NCI-H2107 treated with DMSO at 0.1 percent for 48 hours (cell line): ENCODE data around the gene SNRPB.
"Not testable (repeated sequence)": the region's sequence is repeated elsewhere in the genome, so short reads cannot be mapped to it uniquely, and the experiment has no call there.

Experiments
- DNase-seq: peaks from one replicate; lab custom pipeline; 2025; ENCODE audit not compliant: unreplicated experiment; lab: John Stamatoyannopoulos, UW

Gene SNRPB

DNA sequence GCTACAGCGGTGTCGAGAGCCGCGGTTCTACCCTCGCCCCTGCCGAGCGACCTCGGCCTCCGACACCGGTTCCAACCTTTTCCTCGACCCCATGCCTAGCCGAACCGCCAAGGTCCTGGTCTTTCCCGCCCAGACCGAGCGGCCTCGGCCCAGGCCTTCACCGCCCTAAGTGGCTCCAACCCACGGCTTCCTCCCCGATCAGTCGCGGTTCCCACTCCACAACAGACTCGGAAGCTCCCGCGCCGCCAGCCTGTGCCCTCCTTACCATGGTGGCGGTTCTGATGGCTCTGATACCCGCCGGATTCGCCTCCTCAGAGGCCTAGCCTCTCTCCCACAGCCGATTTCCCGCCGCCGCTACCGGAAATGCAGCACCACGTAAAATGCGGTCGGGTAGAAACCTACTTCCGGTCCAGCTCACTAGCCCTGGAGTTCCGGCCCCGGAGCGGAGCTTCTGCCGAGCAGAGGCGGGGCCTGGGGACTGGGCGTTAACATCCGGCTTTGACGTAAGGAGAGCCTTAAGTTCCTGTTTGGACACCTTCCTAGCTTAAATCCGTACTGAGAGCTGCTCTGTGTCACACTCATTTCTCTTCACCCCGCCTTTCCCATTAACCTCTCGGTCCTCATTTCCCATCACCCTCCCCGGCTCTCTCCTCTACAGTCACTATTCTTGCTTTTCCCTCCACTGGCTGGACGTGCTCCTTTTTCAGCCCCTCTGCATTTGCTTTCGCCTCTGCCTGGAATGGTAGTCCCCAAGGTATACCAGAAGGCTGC is at the start of gene SNRPB:
Gene SNRPB, minus strand, starts transcription at position 367 of the 771 bp plus-strand sequence. Its CDS starts 99 bp downstream, at position 268.
- DNase-seq = peak; percentile 86

DNA sequence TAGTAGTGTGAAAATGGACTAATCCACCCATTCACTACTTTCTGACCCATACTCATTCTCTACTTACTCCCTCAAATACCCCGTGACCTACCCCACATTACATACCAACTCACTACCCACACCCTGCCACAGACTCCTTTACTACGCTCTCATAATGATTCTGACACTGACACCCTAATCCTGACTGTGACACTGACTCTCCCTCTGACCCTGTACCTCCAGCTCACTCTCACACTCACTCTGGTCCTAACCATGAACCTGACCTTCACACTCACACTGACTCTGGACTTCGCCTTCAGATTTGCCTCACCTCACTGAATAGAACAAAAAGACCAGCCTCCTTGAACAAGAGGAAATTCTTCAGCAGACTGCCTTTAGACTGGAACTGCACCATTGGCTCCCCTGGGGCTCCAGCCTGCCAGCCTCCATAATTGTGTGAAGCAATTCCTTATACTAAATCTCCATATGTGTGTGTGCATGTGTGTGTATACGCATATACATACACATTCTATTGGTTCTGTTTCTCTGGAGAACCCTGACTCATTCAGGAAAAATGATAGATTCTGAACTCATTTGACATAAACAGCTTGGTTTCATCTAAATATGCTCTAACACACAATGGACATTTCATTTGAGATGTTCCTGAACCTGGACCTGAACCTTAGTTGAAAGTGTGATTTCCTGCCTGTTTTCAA is 48.7 kb upstream of the SNRPB start:
- DNase-seq = no peak

DNA sequence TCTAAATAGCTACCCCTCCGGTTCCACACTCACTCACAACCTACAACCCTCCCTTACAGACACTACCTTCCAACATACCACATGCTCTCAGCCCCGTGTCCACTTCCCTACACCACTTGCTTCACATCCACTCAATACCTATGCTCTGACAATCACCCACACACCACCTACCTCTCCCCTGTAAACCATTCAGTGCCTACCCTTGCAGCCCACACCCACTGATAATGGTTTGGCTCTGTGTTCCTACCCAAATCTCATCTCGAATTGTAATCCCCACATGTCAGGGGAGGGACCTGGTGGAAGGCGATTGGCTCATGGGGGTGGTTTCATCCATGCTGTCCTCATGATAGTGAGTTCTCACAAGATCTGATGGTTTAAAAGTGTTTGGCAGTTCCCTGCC is 48.0 kb upstream of the SNRPB start:
- no peak for DNase-seq

DNA sequence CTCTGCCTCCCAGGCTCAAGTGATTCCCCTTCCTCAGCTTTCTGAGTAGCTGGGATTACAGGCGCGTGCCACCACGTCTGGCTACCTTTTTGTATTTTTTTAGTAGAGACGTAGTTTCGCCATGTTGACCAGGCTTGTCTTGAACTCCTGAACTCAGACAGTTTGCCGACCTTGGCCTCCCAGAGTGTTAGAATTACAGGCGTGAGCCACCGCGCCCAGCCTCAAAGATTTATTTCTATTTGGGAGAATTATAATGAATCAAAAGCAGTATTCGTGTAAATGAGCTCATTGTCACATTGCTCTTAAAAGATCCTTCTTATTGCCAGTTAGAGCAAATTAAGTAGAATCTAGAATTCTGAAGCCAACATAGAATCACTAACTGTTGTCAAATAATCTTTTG is 47.5 kb upstream of the SNRPB start:
- DNase-seq = no peak

DNA sequence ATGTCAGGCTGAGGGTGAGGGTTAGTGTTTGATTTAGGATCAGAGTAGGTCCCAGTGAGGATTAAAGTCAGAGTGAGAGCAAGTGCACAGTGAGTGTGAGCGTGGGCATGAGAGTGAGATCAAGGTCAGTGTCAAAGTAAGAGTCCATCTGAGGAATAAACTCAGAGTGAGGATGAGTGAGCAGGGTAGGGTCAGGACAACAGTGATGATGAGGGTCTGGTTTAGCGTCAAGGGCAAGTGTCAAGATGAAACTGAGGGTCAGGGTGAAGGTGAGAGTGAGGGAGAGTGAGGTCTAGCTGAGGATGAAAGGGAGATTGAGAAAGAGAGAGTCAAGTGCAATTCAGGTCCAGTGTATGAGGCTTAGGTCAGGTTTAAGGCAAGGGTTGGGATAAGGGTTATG is 45.8 kb upstream of the SNRPB start:
- no peak for DNase-seq

DNA sequence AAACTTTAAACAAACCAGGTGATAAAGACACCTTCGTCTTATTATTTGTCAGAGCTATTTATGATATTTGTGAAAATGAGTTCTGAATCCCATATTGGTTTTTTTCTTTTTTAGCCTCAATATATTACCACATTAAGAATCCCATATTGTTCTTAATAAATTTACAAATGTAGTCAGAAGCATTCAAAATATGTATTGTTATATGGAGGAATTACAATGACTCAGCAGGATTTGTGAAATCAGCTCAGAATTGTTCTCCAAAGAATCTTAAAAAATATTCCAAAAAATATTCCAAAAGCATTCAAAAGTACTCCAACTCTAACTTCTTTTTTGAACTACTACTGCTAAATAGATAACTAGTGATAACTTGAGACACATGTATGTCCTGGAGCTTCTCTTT is 44.6 kb upstream of the SNRPB start:
- DNase-seq = no peak

DNA sequence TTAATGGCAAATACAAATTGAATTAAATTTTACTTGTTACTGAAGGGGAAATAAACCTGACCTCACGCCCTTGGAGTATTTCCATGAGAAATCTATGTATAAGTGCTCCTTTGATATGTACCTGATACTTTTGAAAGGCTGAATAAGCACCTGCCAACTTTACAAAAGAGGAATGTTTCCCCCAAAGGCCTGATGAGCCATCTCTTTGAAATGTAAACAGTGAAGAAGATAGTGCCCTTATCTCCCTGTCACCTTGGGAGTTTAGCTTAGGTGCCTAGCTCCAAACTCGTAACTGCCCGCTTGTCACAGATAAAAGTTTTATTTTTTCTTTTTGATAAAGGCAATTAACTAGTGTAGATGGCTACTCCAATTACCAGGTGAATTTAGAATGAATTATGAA is 39.2 kb upstream of the SNRPB start:
- DNase-seq = no peak

DNA sequence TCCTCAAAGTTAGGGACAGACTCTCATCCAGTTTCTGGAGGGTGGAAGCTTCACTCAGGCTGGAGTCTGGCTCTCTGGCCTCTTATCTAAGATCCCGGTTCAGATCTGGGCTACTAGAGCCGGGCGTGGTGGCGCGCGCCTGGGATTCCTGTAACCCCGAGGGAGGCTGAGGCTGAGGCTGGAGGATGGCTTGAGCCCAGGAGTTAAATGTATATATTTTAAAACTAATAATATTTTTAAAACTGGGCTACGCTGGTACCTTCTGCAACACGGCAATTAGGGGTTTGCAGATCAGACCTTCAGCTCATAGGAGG is 38.8 kb upstream of the SNRPB start:
- no peak for DNase-seq

DNA sequence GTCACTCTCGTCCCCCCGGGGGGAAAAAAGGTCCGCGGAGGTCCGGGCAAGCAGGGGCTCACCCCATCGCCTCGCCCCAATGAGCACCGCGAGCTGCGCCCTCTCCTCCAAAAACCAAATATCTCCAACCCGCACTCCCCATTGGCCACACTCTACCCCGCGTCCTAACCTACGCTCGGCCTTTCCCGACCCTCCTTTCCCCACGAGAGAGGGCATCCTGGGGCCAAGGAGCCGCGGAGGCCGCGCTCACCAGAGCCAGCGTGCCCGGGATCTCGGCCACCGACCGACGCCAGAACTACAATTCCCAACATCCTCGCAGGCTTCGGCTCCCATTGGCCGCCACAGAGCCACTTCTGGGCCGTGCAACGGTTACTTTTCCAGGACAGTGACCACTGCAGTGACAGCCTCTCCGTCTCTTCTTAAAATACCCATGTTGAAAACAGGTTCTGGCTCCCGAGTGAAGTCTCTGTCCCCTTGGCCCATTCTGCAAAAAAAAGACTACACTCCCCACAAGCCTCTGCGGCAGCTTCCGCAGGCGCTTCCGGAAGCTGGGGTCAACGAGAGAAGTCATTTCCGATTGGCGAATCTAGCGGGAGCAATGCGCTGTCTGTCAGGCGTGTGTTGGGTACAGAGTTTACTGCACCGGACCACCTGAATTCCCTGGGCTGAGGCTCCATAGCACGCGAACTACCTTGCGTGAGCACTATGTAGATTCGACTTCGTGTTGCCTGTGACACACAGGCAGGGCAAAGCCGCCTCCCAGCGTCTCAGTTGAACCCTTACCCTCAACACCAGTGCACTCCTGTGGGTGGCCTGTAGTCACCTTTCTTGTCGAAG is 38.3 kb upstream of the SNRPB start, which contains the start of gene ZNF343:
Gene ZNF343, minus strand, starts transcription at position 285 of the 837 bp plus-strand sequence. CDS start 15,020 bp downstream, outside the sequence.
- peak; percentile 25 for DNase-seq

DNA sequence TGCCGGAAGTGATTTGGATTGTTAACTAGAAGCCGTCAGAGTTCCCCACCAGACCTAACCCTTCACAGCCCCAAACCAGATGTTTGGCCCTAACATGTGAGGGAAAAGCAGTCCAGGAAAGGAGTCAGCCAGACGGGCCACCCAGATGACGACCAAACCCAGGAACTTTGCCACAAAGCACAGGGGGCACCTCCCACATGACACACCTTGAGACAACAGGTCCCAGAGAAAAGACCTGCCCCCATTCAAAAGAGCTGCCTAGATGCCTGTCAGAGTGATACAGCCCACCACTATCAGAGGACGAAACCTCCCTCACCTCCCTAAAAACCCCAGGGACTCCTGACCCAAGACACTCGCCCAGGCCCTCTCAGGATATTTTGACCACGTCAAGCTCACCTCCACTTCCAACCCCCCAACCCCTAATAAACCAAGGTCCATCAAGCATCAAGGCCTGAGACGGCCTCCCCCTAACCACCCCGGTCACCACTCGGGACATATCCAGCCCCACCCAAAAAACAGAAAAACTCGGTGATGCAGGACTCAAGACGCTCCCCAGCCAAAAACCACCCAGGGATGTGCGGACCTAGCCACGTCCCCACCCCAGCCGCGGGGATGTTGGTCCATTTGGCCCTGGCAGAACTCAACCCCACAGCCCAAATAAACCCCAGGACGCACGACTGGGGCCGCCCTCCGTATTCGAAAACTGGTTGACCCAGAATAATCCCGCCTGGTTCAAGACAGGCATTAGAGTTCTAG is 37.5 kb upstream of the SNRPB start:
- no peak for DNase-seq

DNA sequence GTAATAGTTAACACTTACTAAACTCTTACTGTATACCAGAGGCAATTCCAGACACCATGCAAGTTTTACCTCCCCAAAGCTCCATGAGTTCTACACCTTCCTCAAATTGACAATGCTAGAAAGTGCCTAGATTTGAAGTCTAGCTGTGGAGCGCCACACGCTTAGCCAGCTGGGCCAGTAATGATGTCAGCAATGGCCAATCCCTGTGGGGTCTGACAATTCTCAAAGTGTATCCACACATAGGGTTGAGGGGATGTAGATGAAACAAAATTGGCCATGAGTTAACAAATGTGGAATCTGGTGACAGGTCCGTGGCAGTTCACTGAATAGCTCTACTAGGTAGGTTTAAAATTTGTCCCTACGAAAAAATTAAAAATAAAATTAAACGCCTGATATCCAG is 36.9 kb upstream of the SNRPB start:
- no peak for DNase-seq

DNA sequence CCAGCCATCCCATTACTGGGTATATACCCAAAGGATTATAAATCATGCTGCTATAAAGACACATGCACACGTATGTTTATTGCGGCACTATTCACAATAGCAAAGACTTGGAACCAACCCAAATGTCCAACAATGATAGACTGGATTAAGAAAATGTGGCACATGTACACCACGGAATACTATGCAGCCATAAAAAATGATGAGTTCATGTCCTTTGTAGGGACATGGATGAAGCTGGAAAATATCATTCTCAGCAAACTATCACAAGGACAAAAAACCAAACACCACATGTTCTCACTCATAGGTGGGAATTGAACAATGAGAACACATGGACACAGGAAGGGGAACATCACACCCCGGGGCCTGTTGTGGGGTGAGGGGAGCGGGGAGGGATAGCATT is 35.8 kb upstream of the SNRPB start:
- not testable (repeated sequence) for DNase-seq

DNA sequence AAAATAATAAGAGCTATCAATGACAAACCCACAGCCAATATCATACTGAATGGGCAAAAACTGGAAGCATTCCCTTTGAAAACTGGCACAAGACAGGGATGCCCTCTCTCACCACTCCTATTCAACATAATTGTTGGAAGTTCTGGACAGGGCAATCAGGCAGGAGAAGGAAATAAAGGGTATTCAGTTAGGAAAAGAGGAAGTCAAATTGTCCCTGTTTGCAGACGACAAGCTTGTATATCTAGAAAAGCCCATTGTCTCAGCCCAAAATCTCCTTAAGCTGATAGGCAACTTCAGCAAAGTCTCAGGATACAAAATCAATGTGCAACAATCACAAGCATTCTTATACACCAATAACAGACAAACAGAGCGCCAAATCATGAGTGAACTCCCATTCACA is 34.2 kb upstream of the SNRPB start:
- not testable (repeated sequence) for DNase-seq

DNA sequence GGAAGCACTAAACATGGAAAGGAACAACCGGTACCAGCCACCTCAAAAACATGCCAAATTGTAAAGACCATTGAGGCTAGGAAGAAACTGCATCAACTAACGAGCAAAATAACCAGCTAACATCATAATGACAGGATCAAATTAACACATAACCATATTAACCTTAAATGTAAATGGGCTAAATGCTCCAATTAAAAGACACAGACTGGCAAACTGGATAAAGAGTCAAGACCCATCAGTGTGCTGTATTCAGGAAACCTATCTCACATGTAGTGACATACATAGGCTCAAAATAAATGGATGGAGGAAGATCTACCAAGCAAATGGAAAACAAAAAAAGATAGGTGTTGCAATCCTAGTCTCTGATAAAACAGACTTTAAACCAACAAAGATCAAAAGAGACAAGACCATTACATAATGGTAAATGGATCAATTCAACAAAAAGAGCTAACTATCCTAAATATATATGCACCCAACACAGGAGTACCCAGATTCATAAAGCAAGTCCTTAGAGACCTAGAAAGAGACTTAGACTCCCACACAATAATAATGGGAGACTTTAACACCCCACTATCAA is 32.3 kb upstream of the SNRPB start:
- not testable (repeated sequence) for DNase-seq

DNA sequence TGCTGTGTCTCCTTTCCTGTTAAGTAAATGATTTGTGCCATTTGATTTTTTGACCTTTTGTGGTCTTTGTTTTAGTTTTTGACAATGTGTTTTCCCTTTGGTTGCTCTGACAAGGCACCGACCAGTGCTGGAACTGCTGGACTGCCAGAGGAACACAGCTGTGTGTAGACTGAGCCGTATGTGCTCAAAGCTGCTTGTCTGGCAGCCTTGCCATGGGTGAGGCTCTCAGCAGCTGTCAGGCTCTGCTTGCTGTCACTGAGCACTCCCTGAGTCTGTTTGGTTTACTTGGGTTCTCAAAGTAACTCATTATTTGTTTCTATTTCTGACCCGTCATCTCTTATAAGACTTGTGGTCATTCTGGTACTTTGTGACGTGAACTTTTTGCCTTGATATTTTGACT is 15.1 kb upstream of the SNRPB start:
- DNase-seq = no peak

DNA sequence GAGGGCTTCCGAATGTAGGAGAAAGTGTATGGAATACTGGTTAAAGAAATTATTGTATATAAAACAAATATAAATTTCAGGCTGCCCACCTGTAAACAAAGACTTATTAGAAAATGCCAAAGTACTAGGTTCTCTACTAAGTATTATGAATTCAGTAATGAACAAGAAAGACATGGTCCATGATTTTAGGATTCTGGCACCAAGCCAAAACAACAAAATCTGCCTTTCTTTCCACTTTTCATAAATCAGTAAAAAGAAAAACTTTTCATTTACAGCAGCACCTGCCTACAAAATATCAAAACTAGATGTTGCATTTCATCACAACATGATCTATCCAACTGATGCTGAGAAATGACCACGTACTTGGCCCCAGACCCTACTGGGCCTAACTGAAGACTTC is 14.5 kb upstream of the SNRPB start:
- DNase-seq = no peak

DNA sequence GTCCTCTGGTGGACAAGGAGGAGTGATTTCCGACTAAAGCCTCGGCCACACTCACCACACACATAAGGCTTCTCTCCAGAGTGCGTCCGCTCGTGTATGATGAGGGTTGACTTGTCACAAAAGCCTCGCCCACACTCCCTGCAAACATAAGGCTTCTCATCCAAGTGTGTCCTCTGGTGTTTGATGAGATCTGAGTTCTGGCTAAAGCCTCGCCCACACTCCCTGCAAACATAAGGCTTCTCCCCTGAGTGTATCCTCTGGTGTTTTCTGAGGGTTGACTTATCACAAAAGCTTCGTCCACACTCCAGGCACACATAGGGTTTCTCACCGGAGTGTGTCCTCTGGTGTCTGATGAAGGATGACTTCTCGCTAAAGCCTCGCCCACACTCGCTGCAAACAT is 12.9 kb upstream of the SNRPB start:
- no peak for DNase-seq

DNA sequence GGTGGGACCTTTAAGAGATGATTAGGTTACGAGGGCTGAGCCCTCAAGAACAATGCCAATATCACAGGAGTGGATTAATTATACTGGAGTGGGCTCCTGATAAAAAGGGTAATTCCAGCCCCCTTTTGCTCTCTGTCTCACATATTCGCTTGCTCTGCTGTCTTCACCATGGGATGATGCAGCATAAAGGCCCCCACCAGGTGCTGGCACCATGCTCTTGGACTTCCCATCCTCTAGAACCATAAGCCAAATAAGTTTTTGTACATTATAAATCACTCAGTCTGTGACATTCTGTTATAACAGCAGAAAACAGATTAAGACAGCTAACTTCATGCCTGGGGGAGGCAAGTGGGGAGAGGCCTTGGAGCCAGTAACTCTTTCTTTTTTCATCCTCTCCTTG is 9.8 kb upstream of the SNRPB start:
- DNase-seq = no peak

DNA sequence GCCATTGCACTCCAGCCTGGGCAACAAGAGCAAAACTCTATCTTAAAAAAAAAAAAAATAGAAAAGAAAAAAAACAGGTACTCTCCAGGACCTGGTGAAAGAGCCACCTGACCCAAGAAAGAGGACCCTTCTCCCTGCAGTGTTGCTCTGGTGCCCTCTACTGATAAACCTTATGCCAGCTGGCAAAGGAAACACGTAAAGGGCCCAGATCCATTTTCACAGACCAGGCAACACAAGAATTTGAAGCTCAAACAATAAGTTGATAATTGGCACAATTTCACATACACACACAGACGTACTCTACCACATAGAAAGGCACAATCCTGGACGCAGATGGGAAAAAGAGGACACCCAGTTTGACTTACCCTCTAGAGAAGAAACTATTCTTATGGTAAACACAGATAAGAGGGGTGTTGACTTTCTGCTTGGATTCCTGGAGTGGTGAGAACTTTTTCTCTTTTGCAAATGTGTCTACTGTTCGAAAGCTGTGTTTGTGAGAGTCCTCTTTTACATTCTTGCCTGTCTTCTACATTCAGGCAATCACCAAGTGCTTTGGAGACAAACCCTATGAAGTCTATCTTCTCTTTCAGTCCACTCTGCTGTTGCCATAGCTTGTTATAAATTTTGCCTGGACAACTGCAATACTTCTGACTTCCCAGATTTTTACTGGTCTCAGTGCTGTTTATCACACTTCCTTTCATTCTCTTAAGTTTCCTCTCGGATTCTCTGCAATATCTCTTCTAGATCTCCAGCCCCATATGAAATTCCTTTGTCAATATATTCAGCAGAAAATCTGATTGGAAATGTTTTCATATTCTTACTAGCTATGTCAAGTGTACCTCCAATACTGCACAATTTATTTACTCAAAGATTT is 6.4 kb upstream of the SNRPB start:
- no peak for DNase-seq
